ES-I3 (cell line): ENCODE data around the gene ST6GALNAC5.

Experiments
- H3K36me3 ChIP-seq: 2 replicates; pipeline ENCODE4 v1.6.1; 2013; ENCODE audit warnings: mild to moderate bottlenecking, low read length, control low read depth, moderate library complexity; ENCODE audit not compliant: insufficient read depth
- H3K4me1 ChIP-seq: 2 replicates; pipeline ENCODE4 v1.6.1; 2013; ENCODE audit warnings: mild to moderate bottlenecking, control low read depth, low read length; ENCODE audit not compliant: insufficient read depth
- H3K9ac ChIP-seq: 2 replicates; pipeline ENCODE4 v1.6.1; 2013; ENCODE audit warnings: low read depth, mild to moderate bottlenecking, low read length, moderate library complexity
- H3K9me3 ChIP-seq: 2 replicates; pipeline ENCODE4 v1.6.1; 2013; ENCODE audit warnings: mild to moderate bottlenecking, low read length, moderate library complexity; ENCODE audit not compliant: control insufficient read depth, insufficient read depth

Gene ST6GALNAC5

GRCh38 chr1:76933847-76934815, 66.9 kb downstream of the ST6GALNAC5 start:
- Histone ChIP-seq H3K36me3 (no peaks in the 10 kb centered on the region; the same call in 1 of the 2 replicates), H3K9me3 (peaks cover 4% of the 10 kb centered on the region; the same call in 1 of the 2 replicates), H3K4me1 (peaks cover 14% of the 10 kb centered on the region), H3K9ac (peak overlapping the region; percentile 8; the same call in 1 of the 2 replicates)

GRCh38 chr1:76938304-76938703, 71.0 kb downstream of the ST6GALNAC5 start:
- H3K9ac ChIP-seq, result no peak overlapping the region

GRCh38 chr1:76939050-76939816, 72.0 kb downstream of the ST6GALNAC5 start:
- Histone ChIP-seq H3K9ac (no peak overlapping the region), H3K4me1 (peaks cover 4% of the 10 kb centered on the region), H3K9me3 (no peaks in the 10 kb centered on the region), H3K36me3 (no peaks in the 10 kb centered on the region)

More at GRCh38 chr1:76938304-76938703, 71.0 kb downstream of the ST6GALNAC5 start:
- Histone ChIP-seq H3K9me3 (no peaks in the 10 kb centered on the region), H3K36me3 (no peaks in the 10 kb centered on the region), H3K4me1 (peaks cover 13% of the 10 kb centered on the region)

GRCh38 chr1:76939817-76940216, 72.5 kb downstream of the ST6GALNAC5 start:
- Histone ChIP-seq H3K36me3 (no peaks in the 10 kb centered on the region), H3K4me1 (no peaks in the 10 kb centered on the region), H3K9me3 (no peaks in the 10 kb centered on the region), H3K9ac (no peak overlapping the region)

GRCh38 chr1:76940571-76941335, 73.5 kb downstream of the ST6GALNAC5 start:
- H3K9ac ChIP-seq, result no peak overlapping the region
- no peaks in the 10 kb centered on the region; the same call in 1 of the 2 replicates for H3K4me1 ChIP-seq
- H3K9me3 ChIP-seq, result no peaks in the 10 kb centered on the region
- H3K36me3 ChIP-seq, result no peaks in the 10 kb centered on the region

GRCh38 chr1:76942549-76942948, 75.3 kb downstream of the ST6GALNAC5 start:
- Histone ChIP-seq H3K9ac (no peak overlapping the region), H3K4me1 (peaks cover 3% of the 10 kb centered on the region; the same call in 1 of the 2 replicates), H3K36me3 (no peaks in the 10 kb centered on the region), H3K9me3 (no peaks in the 10 kb centered on the region)

- no peak overlapping the region for H3K9ac ChIP-seq
- peaks cover 3% of the 10 kb centered on the region; the same call in 1 of the 2 replicates for H3K4me1 ChIP-seq
- no peaks in the 10 kb centered on the region for H3K9me3 ChIP-seq
- no peaks in the 10 kb centered on the region for H3K36me3 ChIP-seq
Measured at GRCh38 chr1:76944942-76945341, 77.7 kb downstream of the ST6GALNAC5 start.

GRCh38 chr1:76948846-76949245, 81.6 kb downstream of the ST6GALNAC5 start:
- Histone ChIP-seq H3K9me3 (no peaks in the 10 kb centered on the region), H3K4me1 (peaks cover 3% of the 10 kb centered on the region; the same call in 1 of the 2 replicates), H3K36me3 (no peaks in the 10 kb centered on the region), H3K9ac (no peak overlapping the region)

GRCh38 chr1:76949503-76949902, 82.2 kb downstream of the ST6GALNAC5 start:
- Histone ChIP-seq H3K9ac (no peak overlapping the region), H3K4me1 (peaks cover 3% of the 10 kb centered on the region; the same call in 1 of the 2 replicates), H3K36me3 (no peaks in the 10 kb centered on the region)

GRCh38 chr1:76950306-76950705, 83.0 kb downstream of the ST6GALNAC5 start:
- no peaks in the 10 kb centered on the region for H3K36me3 ChIP-seq
- no peaks in the 10 kb centered on the region for H3K9me3 ChIP-seq
- H3K9ac ChIP-seq, result no peak overlapping the region
- peaks cover 3% of the 10 kb centered on the region; the same call in 1 of the 2 replicates for H3K4me1 ChIP-seq

More at GRCh38 chr1:76949503-76949902, 82.2 kb downstream of the ST6GALNAC5 start:
- no peaks in the 10 kb centered on the region for H3K9me3 ChIP-seq

GRCh38 chr1:76951153-76951552, 83.9 kb downstream of the ST6GALNAC5 start:
- Histone ChIP-seq H3K4me1 (peaks cover under 1% of the 10 kb centered on the region; the same call in 1 of the 2 replicates), H3K36me3 (no peaks in the 10 kb centered on the region), H3K9ac (no peak overlapping the region), H3K9me3 (no peaks in the 10 kb centered on the region)

GRCh38 chr1:76955652-76956051, 88.4 kb downstream of the ST6GALNAC5 start:
- Histone ChIP-seq H3K4me1 (no peaks in the 10 kb centered on the region; the same call in 1 of the 2 replicates), H3K9ac (no peak overlapping the region), H3K36me3 (no peaks in the 10 kb centered on the region), H3K9me3 (no peaks in the 10 kb centered on the region)

GRCh38 chr1:76957961-76958360, 90.7 kb downstream of the ST6GALNAC5 start:
- Histone ChIP-seq H3K4me1 (peaks cover 5% of the 10 kb centered on the region; the same call in 1 of the 2 replicates), H3K9me3 (no peaks in the 10 kb centered on the region), H3K9ac (no peak overlapping the region), H3K36me3 (no peaks in the 10 kb centered on the region)

GRCh38 chr1:76958828-76959227, 91.5 kb downstream of the ST6GALNAC5 start:
- no peaks in the 10 kb centered on the region for H3K36me3 ChIP-seq
- no peak overlapping the region for H3K9ac ChIP-seq
- no peaks in the 10 kb centered on the region for H3K9me3 ChIP-seq

More at GRCh38 chr1:76958828-76959227, 91.5 kb downstream of the ST6GALNAC5 start:
- H3K4me1 ChIP-seq, result peaks cover 5% of the 10 kb centered on the region; the same call in 1 of the 2 replicates
